Neural cell (in vitro differentiated cells): ENCODE measurements around the gene SLC27A1. TPM values are rescaled to one million over a fixed set of nuclear protein-coding genes. Genes with fewer than 3 reads are reported as not detected.

ENCODE experiments used
- H2AFZ ChIP-seq: fragments of 200-600, 300-800 bp; sonication (generic), shearing (Covaris generic); 2 replicates; pipeline ENCODE4 v1.6.0; 2014; ENCODE audit warnings: low read depth, mild to moderate bottlenecking, antibody characterized with exemption, low read length, moderate library complexity
- H3F3A ChIP-seq: fragments of 200-600 bp; shearing (Covaris generic); 2 replicates; pipeline ENCODE4 v1.6.1; 2016; ENCODE audit warnings: mild to moderate bottlenecking, moderate library complexity, mixed read lengths, antibody characterized with exemption, low read length; ENCODE audit not compliant: insufficient read depth, poor library complexity, severe bottlenecking
- H3K27ac ChIP-seq: fragments of 200-600, 300-800 bp; sonication (generic), shearing (Covaris generic); 2 replicates; pipeline ENCODE4 v1.5.1; 2014; ENCODE audit warnings: mild to moderate bottlenecking, low read length, moderate library complexity
- H3K27me3 ChIP-seq: fragments of 300-800, 200-600 bp; sonication (generic), shearing (Covaris generic); 2 replicates; pipeline ENCODE4 v1.6.0; 2014; ENCODE audit warnings: mild to moderate bottlenecking, low read depth, low read length, moderate library complexity; ENCODE audit not compliant: insufficient read depth
- H3K36me3 ChIP-seq: fragments of 300-800, 200-600 bp; sonication (generic), shearing (Covaris generic); 2 replicates; pipeline ENCODE4 v1.5.1; 2014; ENCODE audit warnings: mild to moderate bottlenecking, antibody characterized with exemption, low read length, moderate library complexity; ENCODE audit not compliant: insufficient read depth
- H3K4me2 ChIP-seq: fragments of 300-800, 200-600 bp; sonication (generic), shearing (Covaris generic); 2 replicates; pipeline ENCODE4 v1.6.0; 2014; ENCODE audit warnings: mild to moderate bottlenecking, low read length
- H3K4me3 ChIP-seq: fragments of 300-800, 200-600 bp; sonication (generic), shearing (Covaris generic); 2 replicates; pipeline ENCODE4 v1.5.1; 2014; ENCODE audit warnings: mild to moderate bottlenecking, low read length, moderate library complexity
- H3K79me2 ChIP-seq: fragments of 200-600 bp; shearing (Covaris generic); replicated peaks from 2 replicates; pipeline ENCODE4 v1.6.0; 2014; ENCODE audit warnings: mild to moderate bottlenecking, low read length, moderate library complexity; ENCODE audit not compliant: insufficient read depth
- H3K9ac ChIP-seq: fragments of 300-800, 200-600 bp; sonication (generic), shearing (Covaris generic); 2 replicates; pipeline ENCODE4 v1.6.1; 2016; ENCODE audit warnings: mild to moderate bottlenecking, low read length, mixed read lengths
- H3K9me2 ChIP-seq: fragments of 200-600 bp; shearing (Covaris generic); 2 replicates; pipeline ENCODE4 v1.6.1; 2016; ENCODE audit warnings: mild to moderate bottlenecking, low read length, mixed read lengths; ENCODE audit not compliant: insufficient read depth
- H3K9me3 ChIP-seq: fragments of 200-600, 300-800 bp; sonication (generic), shearing (Covaris generic); 2 replicates; pipeline ENCODE4 v1.6.1; 2016; ENCODE audit warnings: mild to moderate bottlenecking, mixed run types, low read length, moderate library complexity, mixed read lengths
- H4K20me1 ChIP-seq: fragments of 200-600 bp; shearing (Covaris generic); 2 replicates; pipeline ENCODE4 v1.6.1; 2016; ENCODE audit warnings: mild to moderate bottlenecking, mixed run types; ENCODE audit not compliant: insufficient read depth
- CTCF ChIP-seq: fragments of 450-650 bp; IDR thresholded peaks from 2 replicates; pipeline ENCODE4 v1.5.1; 2014; ENCODE audit warnings: antibody characterized with exemption, mild to moderate bottlenecking, moderate library complexity; ENCODE audit not compliant: poor library complexity, severe bottlenecking
- EP300 ChIP-seq: fragments of 450-650 bp; conservative IDR thresholded peaks from 2 replicates; pipeline ENCODE4 v1.6.1; 2014; ENCODE audit warnings: antibody characterized with exemption, mild to moderate bottlenecking, moderate library complexity; ENCODE audit not compliant: poor library complexity, severe bottlenecking
- EZH2 ChIP-seq: fragments of 200-600, 300-800 bp; shearing (Covaris generic), sonication (generic); IDR thresholded peaks from 2 replicates; pipeline ENCODE4 v1.6.1; 2014; ENCODE audit warnings: antibody characterized with exemption, low read length, borderline replicate concordance, mild to moderate bottlenecking; ENCODE audit not compliant: insufficient read depth, poor library complexity, severe bottlenecking
- MXI1 ChIP-seq: fragments of 450-650 bp; conservative IDR thresholded peaks from 2 replicates; pipeline ENCODE4 v1.6.1; 2014; ENCODE audit warnings: antibody characterized with exemption, mild to moderate bottlenecking; ENCODE audit not compliant: poor library complexity, severe bottlenecking
- POLR2AphosphoS5 ChIP-seq: IDR thresholded peaks from 2 replicates; pipeline ENCODE4 v1.6.1; 2012
- RAD21 ChIP-seq: fragments of 450-650 bp; conservative IDR thresholded peaks from 2 replicates; pipeline ENCODE4 v1.6.1; 2014; ENCODE audit warnings: antibody characterized with exemption, mild to moderate bottlenecking, moderate library complexity
- SMC3 ChIP-seq: fragments of 450-650 bp; conservative IDR thresholded peaks from 2 replicates; pipeline ENCODE4 v1.6.1; 2014; ENCODE audit warnings: antibody characterized with exemption, mild to moderate bottlenecking, moderate library complexity; ENCODE audit not compliant: poor library complexity
- TAF1 ChIP-seq: IDR thresholded peaks from 2 replicates; pipeline ENCODE4 v1.6.1; 2012; ENCODE audit warnings: low read depth
- polyA plus RNA-seq: library from polyadenylated mRNA; depleted of rRNA; stranded (reverse); fragments of >200 nt; gene quantifications from 2 replicates; pipeline ENCODE4 v1.2.3, GENCODE V29; 2014
- TF ChIP-seq, protein P1 (sequence below): IDR thresholded peaks from 2 replicates; pipeline ENCODE4 v1.6.1; 2012; ENCODE audit warnings: borderline replicate concordance

The SLC27A1 gene
- polyA plus RNA-seq, 1 donor from 2014 or later, result 22.0 TPM

DNA sequence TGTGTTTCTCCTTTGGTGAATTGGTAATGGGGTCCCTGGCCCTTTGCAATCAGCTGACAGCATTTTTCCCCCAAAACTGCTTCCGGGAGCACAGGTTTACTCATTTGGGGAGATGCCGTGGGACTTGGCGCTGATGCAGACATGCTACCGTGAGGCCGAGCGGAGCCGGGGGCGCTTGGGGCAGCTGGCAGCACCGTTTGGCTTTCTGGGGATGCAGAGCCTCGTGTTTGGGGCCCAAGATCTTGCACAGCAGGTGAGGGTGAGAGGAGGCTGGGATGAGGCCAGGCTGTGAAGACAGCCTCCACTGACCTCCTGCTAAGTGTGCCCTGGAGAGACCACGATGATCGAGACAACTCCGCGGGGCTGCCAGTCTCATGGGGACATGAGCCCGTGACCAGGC lies 71.7 kb downstream of the SLC27A1 start:
- no peak overlapping the region for H3K4me2 ChIP-seq
- no peak overlapping the region for H3K4me3 ChIP-seq
- no peaks in the 10 kb centered on the region for H3F3A ChIP-seq
- TF ChIP-seq, protein P1, sequence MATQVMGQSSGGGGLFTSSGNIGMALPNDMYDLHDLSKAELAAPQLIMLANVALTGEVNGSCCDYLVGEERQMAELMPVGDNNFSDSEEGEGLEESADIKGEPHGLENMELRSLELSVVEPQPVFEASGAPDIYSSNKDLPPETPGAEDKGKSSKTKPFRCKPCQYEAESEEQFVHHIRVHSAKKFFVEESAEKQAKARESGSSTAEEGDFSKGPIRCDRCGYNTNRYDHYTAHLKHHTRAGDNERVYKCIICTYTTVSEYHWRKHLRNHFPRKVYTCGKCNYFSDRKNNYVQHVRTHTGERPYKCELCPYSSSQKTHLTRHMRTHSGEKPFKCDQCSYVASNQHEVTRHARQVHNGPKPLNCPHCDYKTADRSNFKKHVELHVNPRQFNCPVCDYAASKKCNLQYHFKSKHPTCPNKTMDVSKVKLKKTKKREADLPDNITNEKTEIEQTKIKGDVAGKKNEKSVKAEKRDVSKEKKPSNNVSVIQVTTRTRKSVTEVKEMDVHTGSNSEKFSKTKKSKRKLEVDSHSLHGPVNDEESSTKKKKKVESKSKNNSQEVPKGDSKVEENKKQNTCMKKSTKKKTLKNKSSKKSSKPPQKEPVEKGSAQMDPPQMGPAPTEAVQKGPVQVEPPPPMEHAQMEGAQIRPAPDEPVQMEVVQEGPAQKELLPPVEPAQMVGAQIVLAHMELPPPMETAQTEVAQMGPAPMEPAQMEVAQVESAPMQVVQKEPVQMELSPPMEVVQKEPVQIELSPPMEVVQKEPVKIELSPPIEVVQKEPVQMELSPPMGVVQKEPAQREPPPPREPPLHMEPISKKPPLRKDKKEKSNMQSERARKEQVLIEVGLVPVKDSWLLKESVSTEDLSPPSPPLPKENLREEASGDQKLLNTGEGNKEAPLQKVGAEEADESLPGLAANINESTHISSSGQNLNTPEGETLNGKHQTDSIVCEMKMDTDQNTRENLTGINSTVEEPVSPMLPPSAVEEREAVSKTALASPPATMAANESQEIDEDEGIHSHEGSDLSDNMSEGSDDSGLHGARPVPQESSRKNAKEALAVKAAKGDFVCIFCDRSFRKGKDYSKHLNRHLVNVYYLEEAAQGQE, result no peak
- no peak for TF ChIP-seq RAD21
- no peak for TF ChIP-seq TAF1
- no peak for TF ChIP-seq SMC3
- TF ChIP-seq EZH2, result no peak
- no peak for TF ChIP-seq EP300
- no peak for TF ChIP-seq MXI1
- no peak for TF ChIP-seq CTCF
- TF ChIP-seq POLR2AphosphoS5, result no peak
- no peaks in the 10 kb centered on the region for H4K20me1 ChIP-seq
- no peak overlapping the region for H3K27ac ChIP-seq
- H3K79me2 ChIP-seq, result no peaks in the 10 kb centered on the region
- no peaks in the 10 kb centered on the region for H3K9me3 ChIP-seq
- H2AFZ ChIP-seq, result no peak overlapping the region
- no peaks in the 10 kb centered on the region for H3K9me2 ChIP-seq
- no peak overlapping the region for H3K9ac ChIP-seq
- H3K36me3 ChIP-seq, result no peaks in the 10 kb centered on the region
- H3K27me3 ChIP-seq, result peaks cover 13% of the 10 kb centered on the region

DNA sequence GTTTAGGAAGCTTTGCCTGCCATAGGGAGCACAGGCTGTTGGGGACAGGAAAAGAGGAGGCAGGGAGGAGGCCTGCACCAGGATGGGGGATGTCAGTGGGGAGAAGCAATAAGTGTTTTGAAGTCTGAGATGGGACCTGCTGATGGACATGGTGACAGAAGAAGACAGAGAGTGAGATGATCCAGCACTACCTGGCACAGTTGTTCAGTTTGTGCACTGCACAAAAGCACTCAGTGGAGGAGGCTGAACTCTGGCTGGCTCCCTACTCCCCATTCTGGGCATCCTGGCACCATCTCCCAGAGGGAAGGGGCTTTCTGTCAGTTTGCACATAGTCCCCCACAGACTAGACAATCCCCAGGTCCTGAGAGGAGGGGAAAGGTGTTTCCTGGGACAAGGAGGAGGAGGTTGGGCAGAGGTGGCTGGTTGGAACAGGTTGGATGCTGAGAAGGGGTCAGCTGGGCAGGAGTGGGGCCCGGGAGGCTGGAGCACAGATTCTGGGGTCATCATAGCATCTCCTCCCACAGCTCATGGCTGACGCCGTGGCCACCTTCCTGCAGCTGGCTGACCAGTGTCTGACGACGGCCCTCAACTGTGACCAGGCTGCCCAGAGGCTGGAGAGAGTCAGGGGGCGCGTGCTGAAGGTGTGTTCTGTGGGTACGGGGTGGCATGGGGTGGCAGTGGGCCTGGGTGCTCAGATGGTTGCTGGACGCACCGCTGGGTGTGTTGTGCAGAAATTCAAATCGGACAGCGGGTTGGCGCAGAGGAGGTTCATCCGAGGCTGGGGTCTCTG lies 72.7 kb downstream of the SLC27A1 start:
- H4K20me1 ChIP-seq, result no peaks in the 10 kb centered on the region
- H3K9me2 ChIP-seq, result no peaks in the 10 kb centered on the region
- no peak overlapping the region for H3K9ac ChIP-seq
- H3K9me3 ChIP-seq, result no peaks in the 10 kb centered on the region
- no peak overlapping the region for H3K4me3 ChIP-seq
- H3K4me2 ChIP-seq, result no peak overlapping the region
- no peaks in the 10 kb centered on the region for H3F3A ChIP-seq
- H3K36me3 ChIP-seq, result no peaks in the 10 kb centered on the region
- TF ChIP-seq RAD21 (no peak), EP300 (no peak), EZH2 (no peak), TAF1 (no peak), CTCF (no peak), POLR2AphosphoS5 (no peak), MXI1 (no peak)
- TF ChIP-seq, protein P1, result no peak
- H3K27me3 ChIP-seq, result peaks cover 13% of the 10 kb centered on the region
- no peaks in the 10 kb centered on the region for H3K79me2 ChIP-seq
- H3K27ac ChIP-seq, result no peak overlapping the region
- H2AFZ ChIP-seq, result no peak overlapping the region
